HG02840 (cell line): Measurements from ENCODE around the gene RFXANK.
"Not testable (repeated sequence)": the region's sequence is repeated elsewhere in the genome, so short reads cannot be mapped to it uniquely, and the experiment has no call there.

Experiments used
- ATAC-seq: cut with Tn5 transposase; IDR thresholded peaks from one replicate; pipeline ENCODE4 v1.9.1; 2021; ENCODE audit warnings: mild to moderate bottlenecking, moderate library complexity, moderate number of reproducible peaks; ENCODE audit not compliant: unreplicated experiment, low FRiP score

The RFXANK gene

DNA sequence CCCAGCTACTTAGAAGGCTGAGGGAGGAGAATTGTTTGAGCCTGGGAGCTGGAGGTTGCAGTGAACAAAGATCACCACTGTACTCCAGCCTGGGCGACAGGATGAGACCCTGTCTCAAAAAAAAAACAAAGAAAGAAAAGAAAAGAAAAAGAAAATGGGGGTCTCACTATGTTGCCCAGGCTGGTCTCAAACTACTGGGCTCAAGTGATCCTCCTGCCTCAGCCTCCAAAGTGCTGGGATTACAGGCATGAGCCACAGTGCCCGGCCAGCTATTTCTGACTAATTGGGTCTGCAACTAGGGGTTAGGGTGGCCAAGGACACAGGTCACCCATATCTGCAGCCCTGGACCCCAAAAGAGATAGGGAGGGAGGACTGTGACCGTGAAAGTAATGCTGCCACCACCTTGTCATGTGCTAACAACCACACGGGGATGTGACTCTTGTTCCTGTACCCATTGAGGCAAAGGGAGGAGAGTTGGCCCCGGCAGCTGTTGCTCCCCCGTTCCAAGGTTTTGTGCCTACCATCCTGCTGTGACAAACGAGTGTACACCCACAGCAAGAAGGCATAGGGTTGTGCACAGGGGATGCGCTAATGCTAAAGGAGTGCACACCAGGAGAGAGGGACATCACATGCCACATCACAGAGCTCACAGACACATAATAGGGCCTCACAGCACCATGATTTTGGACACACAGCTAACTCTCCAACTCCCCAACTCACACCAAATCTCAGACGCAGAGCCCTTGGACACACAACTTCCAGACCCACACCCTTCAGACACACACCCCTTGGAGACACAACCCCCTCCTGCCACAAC lies 22.6 kb upstream of the RFXANK start:
- ATAC-seq, result no peak

DNA sequence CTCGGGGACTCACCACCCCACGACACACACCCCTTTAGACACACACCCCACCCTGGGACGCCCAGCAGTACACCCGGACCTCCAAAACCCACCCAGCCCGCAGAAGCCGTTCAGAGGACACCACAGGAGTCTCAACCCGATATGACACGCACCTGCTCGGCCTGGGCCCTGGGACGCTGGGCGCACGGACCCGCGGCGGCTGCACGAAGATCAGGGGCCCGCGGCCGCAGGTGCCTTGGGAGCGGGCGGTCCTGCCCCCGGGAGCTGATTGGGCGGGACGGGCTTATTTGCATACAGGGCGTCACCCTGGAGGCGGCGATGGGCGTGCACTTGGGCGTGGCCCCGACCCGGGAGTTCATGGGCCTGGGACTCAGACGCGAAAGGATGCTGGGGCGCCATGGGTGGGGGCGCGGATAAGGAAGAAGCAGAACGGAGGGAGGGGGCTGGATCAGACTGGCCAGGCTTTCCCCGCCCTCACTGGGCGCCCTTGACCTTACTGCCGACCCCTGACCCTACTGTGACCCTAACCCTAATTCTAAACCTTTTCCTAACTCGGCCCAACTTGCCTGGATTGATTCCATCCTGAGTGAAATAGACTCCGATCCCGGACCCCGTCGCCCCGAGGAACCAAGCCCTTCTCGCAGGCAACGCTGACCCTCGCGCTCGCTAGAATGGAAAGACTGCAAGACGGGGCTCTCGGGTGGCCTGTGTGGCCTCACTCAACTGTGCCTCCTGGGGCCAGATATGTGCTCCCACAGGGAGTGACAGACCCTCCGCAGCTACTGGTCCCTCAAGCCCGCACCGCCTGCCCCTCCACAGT lies 21.8 kb upstream of the RFXANK start, which contains the start of gene MEF2B:
Gene MEF2B (minus strand): TSS at position 211 of the 820 bp plus-strand sequence. CDS start 19,528 bp downstream, outside the sequence.
- peak; percentile 68 for ATAC-seq

DNA sequence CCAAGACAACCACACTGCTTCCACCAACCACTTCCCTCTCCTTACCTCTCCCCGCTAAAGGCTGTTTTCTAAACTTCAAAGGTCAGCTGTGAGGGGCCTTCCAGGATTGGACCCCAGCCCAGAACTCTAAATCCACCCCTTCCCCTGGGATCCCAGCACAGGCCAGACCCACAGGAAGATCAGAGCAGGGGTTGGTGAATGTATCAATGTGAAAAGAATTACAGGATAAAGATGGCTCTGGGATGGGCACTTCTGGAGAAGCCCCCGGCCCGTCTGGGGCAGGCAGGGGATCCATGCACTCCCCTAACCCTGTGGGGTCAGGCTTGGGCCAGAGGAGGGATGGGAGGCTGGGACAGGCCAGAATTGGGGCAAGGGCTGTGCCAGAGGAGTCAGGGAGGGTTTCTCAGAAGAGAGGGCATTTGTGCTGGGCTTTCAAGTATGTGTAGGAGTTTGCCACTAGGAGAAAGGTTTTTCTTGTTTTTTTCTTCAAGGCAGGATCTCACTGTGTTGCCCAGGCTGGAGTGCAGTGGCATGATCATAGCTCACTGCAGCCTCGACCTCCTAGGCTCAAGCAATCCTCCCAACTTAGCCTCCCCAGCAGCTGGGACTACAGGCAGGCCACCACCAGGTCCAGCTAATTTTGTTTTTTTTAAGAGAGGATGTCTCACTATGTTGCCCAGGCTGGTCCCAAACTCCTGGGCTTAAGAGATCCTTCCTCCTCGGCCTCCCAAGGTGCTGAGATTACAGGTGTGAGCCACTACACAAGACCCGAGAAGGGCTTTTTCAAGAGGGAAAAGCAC lies 21.0 kb upstream of the RFXANK start:
- no peak for ATAC-seq

DNA sequence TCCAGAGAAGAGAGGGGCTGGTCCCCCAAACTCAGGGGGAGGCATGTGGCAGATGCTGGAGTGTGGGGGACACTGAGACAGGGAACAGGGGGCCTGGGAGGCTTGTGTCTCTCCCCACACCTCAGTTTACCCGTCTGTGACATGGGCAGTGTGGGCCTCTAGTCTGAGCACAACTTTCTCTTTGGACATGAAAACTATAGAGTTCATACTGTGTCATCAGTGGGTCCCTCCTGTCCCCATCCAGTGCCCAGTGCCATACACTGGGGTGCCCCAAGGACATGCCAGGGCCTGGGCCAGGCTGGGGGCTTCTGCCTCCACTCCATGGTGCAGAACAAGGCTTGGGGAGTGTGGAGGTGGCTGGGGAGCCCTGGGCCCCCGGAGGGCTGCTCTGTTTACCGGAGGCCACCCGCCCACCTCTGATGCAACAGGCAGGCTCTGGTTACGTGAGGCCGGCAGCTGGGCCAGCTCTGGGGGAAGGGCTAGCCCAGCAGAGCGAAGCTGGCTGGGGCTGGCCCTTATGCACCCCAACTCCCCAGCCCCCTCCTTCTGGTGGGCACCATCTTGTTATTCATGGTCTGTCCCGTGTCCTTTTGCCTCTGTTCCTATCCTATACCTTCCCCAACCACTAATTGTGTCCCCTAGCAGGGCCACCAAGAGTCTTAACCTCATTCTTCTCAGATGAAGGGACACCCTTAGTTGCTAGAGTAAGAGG lies 20.1 kb upstream of the RFXANK start:
- no peak for ATAC-seq

DNA sequence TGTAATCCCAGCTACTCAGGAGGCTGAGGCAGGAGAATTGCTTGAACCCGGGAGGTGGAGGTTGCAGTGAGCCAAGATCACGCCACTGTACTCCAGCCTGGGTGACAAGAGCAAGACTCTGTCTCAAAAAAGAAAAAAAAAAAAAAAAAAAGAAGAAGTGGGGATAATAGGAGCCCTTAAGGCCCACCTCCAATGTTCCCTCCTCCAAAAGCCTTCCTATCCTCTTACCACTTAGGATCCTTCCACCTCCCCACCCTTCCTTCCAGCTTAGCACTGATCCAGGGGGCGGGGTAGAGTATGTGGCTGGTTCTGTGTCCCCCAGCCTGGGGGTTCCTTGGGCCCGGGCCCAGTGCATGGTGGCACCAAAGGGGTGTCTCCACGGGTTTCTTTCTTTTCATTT lies 18.8 kb upstream of the RFXANK start:
- not testable (repeated sequence) for ATAC-seq

DNA sequence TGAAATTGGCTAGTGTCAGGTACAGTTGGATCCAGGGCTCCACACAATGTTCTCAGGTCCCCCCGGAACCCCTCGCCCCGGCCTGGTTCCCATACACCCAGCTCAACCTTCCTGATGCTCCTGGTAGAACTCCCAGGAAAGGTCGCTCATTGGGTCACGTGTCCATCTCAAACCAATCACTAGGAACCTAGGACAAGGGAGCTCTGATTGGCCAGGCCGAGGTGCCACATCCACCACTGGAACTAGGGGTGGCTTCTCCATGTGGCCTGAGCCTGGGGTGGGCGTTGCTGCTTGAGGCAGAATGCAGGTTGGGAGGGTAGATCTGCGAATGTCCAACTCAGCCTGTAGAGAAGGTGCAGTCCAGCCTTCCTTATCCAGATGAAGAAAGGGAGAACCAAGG lies 15.1 kb upstream of the RFXANK start:
- ATAC-seq, result no peak

DNA sequence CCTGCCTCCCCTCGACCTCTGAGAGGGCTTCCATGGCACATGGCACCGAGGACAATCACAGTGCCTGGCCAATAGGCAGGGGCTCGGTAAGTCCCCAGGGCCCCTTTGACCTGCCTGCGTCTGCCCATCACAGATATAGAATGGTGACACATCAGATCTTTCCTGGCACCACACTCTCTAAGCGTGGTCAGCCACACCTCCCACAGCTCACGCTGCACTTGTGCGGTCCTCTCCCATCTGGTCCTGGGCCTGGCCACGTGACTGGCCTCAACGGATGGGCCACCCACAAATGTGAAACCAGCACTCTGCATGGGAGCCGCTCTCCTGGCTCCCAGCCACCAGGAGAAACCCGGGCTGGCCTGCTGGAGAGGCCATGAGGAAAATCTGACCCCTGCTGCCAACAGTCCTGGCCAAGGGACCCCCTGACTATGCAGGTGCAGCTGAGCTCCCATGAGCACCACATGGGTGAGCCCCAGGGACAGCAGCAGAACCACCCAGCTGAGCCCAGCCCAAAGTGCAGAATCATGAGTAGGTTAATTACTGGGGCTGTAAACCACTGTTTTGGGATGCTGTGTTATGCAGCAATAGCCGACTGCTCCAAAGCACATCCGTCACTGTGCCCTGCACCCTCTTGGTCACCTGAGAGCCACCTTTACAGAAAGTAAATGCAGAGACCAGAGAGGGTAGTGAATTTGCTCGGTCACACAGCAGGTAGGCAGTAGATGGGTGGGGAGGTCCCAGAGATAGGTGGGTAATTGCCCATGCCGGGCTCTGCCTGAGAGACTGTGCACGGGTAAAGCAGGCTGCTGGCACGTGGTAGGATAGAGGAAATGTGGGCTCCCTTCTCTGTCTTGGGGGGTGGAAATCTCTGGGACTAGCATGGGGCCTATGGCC lies 12.3 kb upstream of the RFXANK start:
- ATAC-seq, result no peak

DNA sequence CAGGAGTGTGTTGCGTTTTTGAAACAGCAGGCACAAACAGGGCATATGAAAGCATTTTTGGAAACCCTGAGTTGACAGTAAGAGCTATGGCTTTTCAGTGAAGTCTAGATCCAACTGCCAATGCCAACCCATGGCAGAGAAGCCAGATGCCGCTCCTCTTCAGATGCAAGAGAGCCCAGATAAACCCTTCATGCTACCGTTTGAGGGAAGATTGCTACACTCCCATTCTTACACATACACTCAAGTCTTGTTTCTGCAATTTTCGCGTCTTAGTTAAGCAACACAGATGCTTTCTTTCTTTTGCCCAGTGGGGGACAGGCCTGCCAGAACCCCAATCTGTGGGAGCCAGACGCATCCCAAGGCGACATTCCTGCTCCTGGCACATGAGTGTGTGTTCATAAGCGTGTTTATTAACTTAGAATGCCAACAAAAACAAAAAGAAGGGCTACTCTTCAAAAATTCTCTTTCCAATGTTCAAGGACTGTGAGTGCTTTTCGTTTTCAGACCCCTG lies 10.5 kb upstream of the RFXANK start:
- no peak for ATAC-seq

DNA sequence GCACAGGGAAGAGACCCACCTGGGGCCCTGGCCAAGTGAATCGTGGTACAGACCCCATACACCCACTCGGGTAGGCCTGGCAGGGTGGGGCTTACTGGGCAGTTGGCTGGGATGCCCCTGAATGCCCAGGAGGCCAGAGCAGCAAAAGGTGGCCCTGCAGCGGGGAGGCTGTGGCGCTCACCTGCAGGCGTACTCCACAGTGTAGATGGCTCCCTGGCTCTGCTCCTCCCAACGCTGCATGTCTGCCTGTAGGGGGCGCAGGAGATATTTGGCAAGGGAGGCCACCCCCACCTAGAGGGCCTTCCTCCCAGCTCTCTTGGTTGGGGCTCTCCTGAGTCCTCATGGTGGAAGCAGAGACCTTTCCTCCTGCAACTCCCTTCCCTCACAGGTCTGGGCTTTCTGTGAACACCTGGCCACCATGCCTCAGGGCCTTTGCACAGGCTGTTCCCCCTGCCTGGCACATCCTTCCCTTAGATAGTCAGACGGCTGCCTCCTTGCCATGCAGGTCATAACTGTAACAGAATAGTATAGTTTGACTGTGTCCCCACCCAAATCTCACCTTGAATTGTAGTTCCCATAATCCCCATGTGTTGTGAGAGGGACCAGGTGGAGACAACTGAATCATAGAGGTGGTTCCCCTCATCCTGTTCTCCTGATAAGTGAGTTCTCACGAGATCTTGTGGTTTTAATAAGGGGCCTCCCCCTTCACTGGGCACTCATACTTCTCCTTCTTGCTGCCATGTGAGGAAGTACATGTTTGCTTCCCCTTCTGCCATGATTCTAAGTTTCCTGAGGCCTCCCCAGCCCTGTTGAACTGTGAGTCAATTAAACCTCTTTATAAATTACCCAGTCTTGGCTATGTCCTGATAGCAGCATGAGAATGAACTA lies 6.0 kb upstream of the RFXANK start:
- ATAC-seq, result no peak

DNA sequence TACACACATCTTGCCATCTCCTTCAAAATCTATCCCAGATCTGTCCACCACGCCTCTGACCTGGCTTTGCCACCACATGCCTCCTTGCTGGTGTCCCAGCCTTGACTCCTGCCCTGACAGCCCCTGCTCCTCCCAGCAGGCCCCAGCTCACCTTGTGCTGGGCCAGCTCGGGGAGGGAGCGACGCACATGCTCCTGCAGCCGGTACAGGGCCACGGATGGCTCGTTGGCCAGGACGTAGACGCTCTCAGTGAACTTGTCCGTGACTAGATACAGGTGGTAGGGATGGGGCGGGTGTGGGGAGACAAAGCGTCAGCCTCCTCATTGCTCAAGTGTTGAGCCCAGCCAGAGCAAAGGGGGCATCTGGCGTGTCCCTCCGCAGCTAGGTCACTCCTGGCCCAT lies 5.3 kb upstream of the RFXANK start:
- no peak for ATAC-seq

DNA sequence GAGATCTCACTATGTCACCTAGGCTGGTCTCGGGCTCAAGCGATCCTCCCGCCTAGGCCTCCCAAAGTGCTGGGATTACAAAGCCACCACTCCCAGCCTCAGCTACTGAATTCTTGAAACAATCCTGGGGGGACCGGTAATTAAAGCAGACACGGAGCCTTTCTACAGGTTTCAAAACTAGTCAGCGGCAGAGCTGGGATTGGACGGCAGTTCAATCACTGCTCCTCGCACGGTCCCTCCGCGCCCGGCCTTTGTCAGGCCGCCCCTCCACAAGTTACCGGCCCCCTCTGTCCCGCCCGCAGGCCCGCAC lies 335 bp upstream of the RFXANK start:
- peak; percentile 13 for ATAC-seq

DNA sequence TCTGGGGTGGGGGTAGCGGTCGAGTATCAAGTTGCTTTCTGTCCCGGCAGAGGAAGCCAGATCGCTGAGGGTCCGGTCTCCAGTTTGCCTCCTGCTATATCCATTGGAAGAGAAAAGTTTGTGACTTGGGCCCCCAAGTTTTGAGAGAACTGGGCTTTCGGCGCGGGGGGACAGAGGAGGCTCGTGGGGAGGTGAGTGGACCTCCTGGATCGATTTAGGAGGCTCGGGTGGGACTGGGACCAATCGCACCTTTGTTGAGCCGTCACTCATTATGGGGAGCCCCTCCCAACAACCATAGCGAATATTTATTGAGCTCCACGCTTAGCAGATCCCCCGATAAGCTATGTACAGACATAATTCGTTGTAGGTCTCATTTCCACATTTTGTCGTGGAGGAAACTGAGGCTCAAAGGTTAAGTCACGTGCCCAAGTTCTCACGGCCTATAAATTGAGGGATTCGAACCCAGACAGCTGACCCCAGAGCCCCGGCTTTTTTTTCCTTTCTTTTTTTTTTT lies 909 bp downstream of the RFXANK start:
- ATAC-seq, result no peak

DNA sequence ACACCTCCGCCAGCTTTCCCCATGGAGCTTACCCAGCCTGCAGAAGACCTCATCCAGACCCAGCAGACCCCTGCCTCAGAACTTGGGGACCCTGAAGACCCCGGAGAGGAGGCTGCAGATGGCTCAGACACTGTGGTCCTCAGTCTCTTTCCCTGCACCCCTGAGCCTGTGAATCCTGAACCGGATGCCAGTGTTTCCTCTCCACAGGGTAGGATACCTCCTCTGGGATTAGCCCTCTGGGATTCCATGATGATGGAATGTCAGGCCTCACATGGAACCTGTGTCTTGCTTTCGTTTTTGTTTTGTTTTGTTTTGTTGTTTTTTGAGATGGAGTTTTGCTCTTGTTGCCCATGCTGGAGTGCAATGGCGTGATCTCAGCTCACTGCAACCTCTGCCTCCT lies 1.9 kb downstream of the RFXANK start:
- ATAC-seq, result no peak

DNA sequence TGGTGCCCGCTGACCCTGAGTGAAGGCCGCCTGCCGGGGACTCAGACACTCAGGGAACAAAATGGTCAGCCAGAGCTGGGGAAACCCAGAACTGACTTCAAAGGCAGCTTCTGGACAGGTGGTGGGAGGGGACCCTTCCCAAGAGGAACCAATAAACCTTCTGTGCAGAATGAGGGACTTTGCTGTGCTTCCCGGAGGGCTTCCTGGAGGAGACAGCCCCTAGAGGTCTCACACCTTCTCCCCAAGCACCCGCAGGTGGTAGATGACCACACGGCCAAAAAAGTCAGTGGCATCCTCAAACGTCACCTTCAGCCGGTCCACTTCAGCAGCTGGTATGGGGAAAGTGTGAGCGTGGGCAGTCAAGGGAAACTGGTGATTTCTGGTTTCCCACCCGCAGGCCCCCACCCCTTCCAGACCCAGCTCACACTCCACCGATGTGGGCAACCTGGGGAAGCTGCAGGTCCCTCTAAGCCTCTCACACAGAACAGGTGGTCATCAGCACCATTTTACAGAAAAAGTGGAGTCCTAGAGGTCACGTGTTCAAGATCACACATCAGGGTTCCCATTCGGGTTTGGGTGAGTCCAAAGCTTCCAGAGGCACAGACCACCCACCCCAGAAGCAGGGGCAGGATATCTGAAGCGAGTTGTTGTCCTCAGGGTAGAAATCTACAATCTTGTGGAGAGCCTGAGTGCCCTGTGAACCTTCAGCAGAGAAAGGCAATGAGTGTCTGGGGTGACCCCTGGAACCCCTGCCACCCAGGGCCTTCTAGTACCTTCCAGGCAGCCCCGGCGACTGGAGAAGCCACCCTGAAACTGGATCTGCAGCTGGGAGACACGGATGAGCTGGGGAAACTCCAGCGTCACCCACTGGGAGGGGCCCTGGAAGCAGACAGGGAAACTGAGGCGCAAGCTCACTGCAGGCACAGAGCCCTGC lies 9.9 kb downstream of the RFXANK start:
- ATAC-seq, result no peak

DNA sequence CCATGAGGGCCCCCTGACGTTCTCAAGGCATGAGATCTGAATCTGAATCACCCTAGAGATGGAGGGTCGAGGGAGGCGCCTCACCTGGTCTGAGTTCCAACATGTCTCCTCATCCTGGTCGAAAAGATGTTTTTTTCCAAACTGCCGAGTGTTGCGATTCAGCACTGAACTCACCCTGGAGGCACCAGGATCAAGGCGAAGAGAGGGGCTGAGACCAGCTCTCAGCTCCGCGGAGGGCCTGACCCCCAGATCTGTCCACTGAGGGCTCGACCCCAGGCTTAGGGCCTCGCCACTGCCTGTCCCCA lies 10.6 kb downstream of the RFXANK start:
- no peak for ATAC-seq

DNA sequence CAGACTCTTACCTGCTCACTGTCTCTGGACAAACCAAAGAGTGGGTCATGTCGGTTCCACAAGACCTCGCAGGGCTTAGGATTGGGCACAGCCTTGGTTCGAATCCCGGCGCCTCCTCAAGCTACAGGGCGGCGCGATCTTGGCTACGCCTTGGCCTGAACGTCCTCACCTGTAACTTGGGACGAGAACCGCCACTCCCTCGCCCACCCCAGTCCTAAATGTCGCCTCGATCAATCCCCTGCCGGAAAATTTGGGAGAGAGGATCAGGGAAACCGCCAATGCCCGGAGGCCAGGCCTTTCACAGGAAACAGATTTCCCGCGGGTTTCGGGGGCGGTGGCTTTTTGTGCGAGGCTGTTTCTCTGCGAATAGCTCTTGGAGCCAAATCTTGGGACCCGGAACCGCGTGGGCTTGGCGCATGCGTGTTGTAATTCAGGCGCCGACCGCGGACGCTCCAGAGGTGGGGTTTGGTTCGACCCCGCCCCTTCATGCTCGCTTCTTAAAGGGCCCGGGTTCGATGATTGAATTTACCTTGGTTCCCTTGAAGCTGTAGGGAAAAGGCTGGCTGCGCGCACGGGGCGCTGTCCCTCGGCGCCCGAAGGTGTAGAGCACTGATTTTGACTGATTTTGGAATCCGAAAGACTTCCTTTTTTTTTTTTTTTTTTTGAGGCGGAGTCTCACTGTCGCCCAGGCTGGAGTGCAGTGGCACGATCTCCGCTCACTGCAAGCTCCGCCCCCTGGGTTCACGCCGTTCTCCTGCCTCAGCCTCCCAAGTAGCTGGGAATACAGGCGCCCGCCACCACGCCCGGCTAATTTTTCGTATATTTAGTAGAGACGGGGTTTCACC lies 11.2 kb downstream of the RFXANK start, which contains the start of gene NR2C2AP:
Gene NR2C2AP (minus strand): TSS at position 403 of the 845 bp plus-strand sequence. CDS start 354 bp downstream, at position 49.
- ATAC-seq, result peak; percentile 77
